Islet of Langerhans (tissue), 1 donor: ENCODE data around the gene TSPOAP1.
A peak's percentile ranks its signal among the peaks of the same experiment; 100 is the strongest.

Experiments
- FAIRE-seq: peaks from one replicate; lab custom pipeline; 2011; peaks lifted over from hg19 to GRCh38; lab: Jason Lieb, UNC

TSPOAP1 gene

GRCh38 chr17:58275417-58275816 lies 53.2 kb downstream of the TSPOAP1 start:
- FAIRE-seq = no peak

- no peak for FAIRE-seq
Observed at GRCh38 chr17:58273453-58274104, 55.0 kb downstream of the TSPOAP1 start.

GRCh38 chr17:58272367-58273280 lies 56.0 kb downstream of the TSPOAP1 start:
- no peak for FAIRE-seq

GRCh38 chr17:58271216-58271931 lies 57.2 kb downstream of the TSPOAP1 start:
- no peak for FAIRE-seq

GRCh38 chr17:58270476-58271215 lies 57.9 kb downstream of the TSPOAP1 start:
- no peak for FAIRE-seq

- no peak for FAIRE-seq
Observed at GRCh38 chr17:58269557-58270291, 58.9 kb downstream of the TSPOAP1 start.

GRCh38 chr17:58268774-58269556 lies 59.6 kb downstream of the TSPOAP1 start:
- no peak for FAIRE-seq

- FAIRE-seq = no peak
Observed at GRCh38 chr17:58268326-58268725, 60.3 kb downstream of the TSPOAP1 start.

- FAIRE-seq = no peak
Observed at GRCh38 chr17:58267347-58268324, 61.0 kb downstream of the TSPOAP1 start.

GRCh38 chr17:58265902-58266875 lies 62.4 kb downstream of the TSPOAP1 start:
- FAIRE-seq = no peak

GRCh38 chr17:58265271-58265670 lies 63.3 kb downstream of the TSPOAP1 start:
- FAIRE-seq = no peak

GRCh38 chr17:58264407-58265103 lies 64.0 kb downstream of the TSPOAP1 start:
- FAIRE-seq = no peak

- peak; percentile 88 for FAIRE-seq
Observed at GRCh38 chr17:58263773-58264172, 64.8 kb downstream of the TSPOAP1 start.

GRCh38 chr17:58262149-58262548 lies 66.4 kb downstream of the TSPOAP1 start:
- FAIRE-seq = no peak

- no peak for FAIRE-seq
Observed at GRCh38 chr17:58254803-58255202, 73.8 kb downstream of the TSPOAP1 start.

- no peak for FAIRE-seq
Observed at GRCh38 chr17:58253082-58253481, 75.5 kb downstream of the TSPOAP1 start.

- no peak for FAIRE-seq
Observed at GRCh38 chr17:58252141-58252540, 76.5 kb downstream of the TSPOAP1 start.
